ENCODE measurements around the gene PSME2.

- TF ChIP-seq CTCF (IDR thresholded peaks at IDR 0.05; ENCODE audit: insufficient read depth, low read depth, low read length) = no peak
- TF ChIP-seq EZH2 (IDR thresholded peaks at IDR 0.05; ENCODE audit: insufficient read depth, low read length) = no peak
Measured at GRCh38 chr14:24172871-24173281, 26.5 kb upstream of the PSME2 start.

Data from astrocyte (in vitro differentiated cells and primary cell).